Subcutaneous abdominal adipose tissue (tissue), 5 donors: ENCODE measurements around the gene AMER3.

Source experiments
- H3K27ac ChIP-seq: one replicate; pipeline ENCODE4 v1.7.0; 2013; ENCODE audit warnings: low read depth, mild to moderate bottlenecking, inconsistent platforms, low read length, moderate library complexity
- H3K27me3 ChIP-seq, 5 donors: one replicate each; pipeline ENCODE4 v1.7.0; 2013; ENCODE audit warnings: low read length in 5 of 5, inconsistent platforms in 1 of 5; ENCODE audit not compliant: control insufficient read depth in 5 of 5, insufficient read depth in 4 of 5
- H3K36me3 ChIP-seq, 5 donors: one replicate each; pipeline ENCODE4 v1.7.0; 2013; ENCODE audit warnings: low read length in 5 of 5; ENCODE audit not compliant: control insufficient read depth in 5 of 5, insufficient read depth in 5 of 5
- H3K4me1 ChIP-seq, 5 donors: one replicate each; pipeline ENCODE4 v1.7.0; 2013; ENCODE audit warnings: low read length in 5 of 5, mild to moderate bottlenecking in 3 of 5, moderate library complexity in 1 of 5; ENCODE audit not compliant: control insufficient read depth in 5 of 5, insufficient read depth in 5 of 5
- H3K4me3 ChIP-seq, 5 donors: one replicate each; pipeline ENCODE4 v1.7.0; 2013; ENCODE audit warnings: low read length in 5 of 5, low read depth in 1 of 5
- H3K9ac ChIP-seq, 5 donors: one replicate each; pipeline ENCODE4 v1.7.0; 2013; ENCODE audit warnings: low read length in 5 of 5, mild to moderate bottlenecking in 4 of 5, moderate library complexity in 3 of 5
- H3K9me3 ChIP-seq, 5 donors: one replicate each; pipeline ENCODE4 v1.7.0; 2013; ENCODE audit warnings: low read length in 5 of 5; ENCODE audit not compliant: control insufficient read depth in 5 of 5
- donor health status: healthy.
- donor health status: healthy.
- donor health status: healthy.
- donor health status: healthy.
- donor health status: healthy.

Gene AMER3

GRCh38 chr2:130798472-130799218 is 43.3 kb downstream of the AMER3 start:
- no peaks in the 10 kb centered on the region for H3K9me3 ChIP-seq
- H3K27me3 ChIP-seq, result no peaks in the 10 kb centered on the region
- H3K36me3 ChIP-seq, result no peaks in the 10 kb centered on the region
- peak overlapping the region in 4 of 5 donors; percentile 78 to 85 (median 79) for H3K9ac ChIP-seq
- peak overlapping the region; percentile 61 to 89 (median 85) for H3K4me3 ChIP-seq
- H3K27ac ChIP-seq, result peak overlapping the region; percentile 75
- peaks cover 3 to 17% (median 11%) of the 10 kb centered on the region in 5 donors for H3K4me1 ChIP-seq

GRCh38 chr2:130799295-130799694 is 44.0 kb downstream of the AMER3 start:
- Histone ChIP-seq H3K9me3 (no peaks in the 10 kb centered on the region), H3K36me3 (no peaks in the 10 kb centered on the region), H3K9ac (no peak overlapping the region), H3K27ac (no peak overlapping the region), H3K4me1 (peaks cover 3 to 17% (median 11%) of the 10 kb centered on the region in 5 donors), H3K4me3 (no peak overlapping the region), H3K27me3 (no peaks in the 10 kb centered on the region)

- H3K9ac ChIP-seq, result no peak overlapping the region
Measured at GRCh38 chr2:130805613-130806012, 50.3 kb downstream of the AMER3 start.

GRCh38 chr2:130806370-130806769 is 51.0 kb downstream of the AMER3 start:
- peaks cover 0 to 9% (median 0%) of the 10 kb centered on the region in 5 donors for H3K27me3 ChIP-seq
- no peak overlapping the region for H3K9ac ChIP-seq
- no peaks in the 10 kb centered on the region for H3K4me1 ChIP-seq
- no peak overlapping the region for H3K4me3 ChIP-seq
- no peaks in the 10 kb centered on the region for H3K36me3 ChIP-seq
- no peak overlapping the region for H3K27ac ChIP-seq
- H3K9me3 ChIP-seq, result peaks cover 0 to 7% (median 4%) of the 10 kb centered on the region in 5 donors

More at GRCh38 chr2:130805613-130806012, 50.3 kb downstream of the AMER3 start:
- H3K4me3 ChIP-seq, result no peak overlapping the region
- no peaks in the 10 kb centered on the region for H3K4me1 ChIP-seq
- H3K36me3 ChIP-seq, result no peaks in the 10 kb centered on the region
- peaks cover 0 to 7% (median 4%) of the 10 kb centered on the region in 5 donors for H3K9me3 ChIP-seq
- no peak overlapping the region for H3K27ac ChIP-seq
- H3K27me3 ChIP-seq, result peaks cover 0 to 9% (median 0%) of the 10 kb centered on the region in 5 donors

GRCh38 chr2:130807659-130808385 is 52.5 kb downstream of the AMER3 start:
- Histone ChIP-seq H3K4me3 (no peak overlapping the region), H3K9me3 (peaks cover 0 to 7% (median 4%) of the 10 kb centered on the region in 5 donors), H3K4me1 (no peaks in the 10 kb centered on the region), H3K36me3 (no peaks in the 10 kb centered on the region), H3K9ac (no peak overlapping the region), H3K27ac (no peak overlapping the region), H3K27me3 (peaks cover 0 to 9% (median 0%) of the 10 kb centered on the region in 5 donors)

GRCh38 chr2:130808482-130809268 is 53.3 kb downstream of the AMER3 start:
- Histone ChIP-seq H3K9me3 (peaks cover 0 to 7% (median 4%) of the 10 kb centered on the region in 5 donors), H3K27ac (no peak overlapping the region), H3K36me3 (no peaks in the 10 kb centered on the region), H3K4me1 (no peaks in the 10 kb centered on the region), H3K4me3 (no peak overlapping the region), H3K27me3 (peaks cover 0 to 9% (median 0%) of the 10 kb centered on the region in 5 donors), H3K9ac (no peak overlapping the region)

GRCh38 chr2:130810490-130810889 is 55.1 kb downstream of the AMER3 start:
- no peaks in the 10 kb centered on the region for H3K36me3 ChIP-seq
- H3K9ac ChIP-seq, result no peak overlapping the region
- no peak overlapping the region for H3K27ac ChIP-seq
- H3K4me1 ChIP-seq, result no peaks in the 10 kb centered on the region
- peaks cover 0 to 7% (median 4%) of the 10 kb centered on the region in 5 donors for H3K9me3 ChIP-seq
- no peak overlapping the region for H3K4me3 ChIP-seq
- peaks cover 0 to 9% (median 3%) of the 10 kb centered on the region in 5 donors for H3K27me3 ChIP-seq

GRCh38 chr2:130813722-130814121 is 58.4 kb downstream of the AMER3 start:
- Histone ChIP-seq H3K27me3 (peaks cover 0 to 12% (median 4%) of the 10 kb centered on the region in 5 donors), H3K9ac (no peak overlapping the region), H3K4me1 (no peaks in the 10 kb centered on the region), H3K36me3 (no peaks in the 10 kb centered on the region), H3K9me3 (peaks cover 0 to 5% (median 3%) of the 10 kb centered on the region in 5 donors), H3K4me3 (no peak overlapping the region), H3K27ac (no peak overlapping the region)

- peaks cover 9 to 19% (median 11%) of the 10 kb centered on the region in 5 donors for H3K27me3 ChIP-seq
- no peak overlapping the region for H3K27ac ChIP-seq
- H3K36me3 ChIP-seq, result no peaks in the 10 kb centered on the region
- H3K9me3 ChIP-seq, result no peaks in the 10 kb centered on the region
- H3K4me3 ChIP-seq, result no peak overlapping the region
- H3K9ac ChIP-seq, result no peak overlapping the region
- no peaks in the 10 kb centered on the region for H3K4me1 ChIP-seq
Measured at GRCh38 chr2:130814931-130815680, 59.8 kb downstream of the AMER3 start.
